Activated CD4-positive, alpha-beta memory T cell treated with anti-CD3 and anti-CD28 coated beads, Interleukin-2, amount 10 ng/mL, durations not matched to agents 7 days and 5 days (primary cell): ENCODE results near the gene MCM9. TPM values are rescaled to one million over a fixed set of nuclear protein-coding genes. Genes with fewer than 3 reads are reported as not detected.

Experiments
- CTCF ChIA-PET: fragments of 350-600 bp; sonication (Branson Sonifier 250); formaldehyde crosslinking; loops from one replicate; lab custom pipeline; 2021; ENCODE audit warnings: antibody characterized with exemption, inconsistent platforms; lab: Charles Lee
- POLR2A ChIA-PET: fragments of 350-600 bp; sonication (Branson Sonifier 250); formaldehyde crosslinking; loops from one replicate; lab custom pipeline; 2021; ENCODE audit warnings: antibody characterized with exemption; lab: Charles Lee
- DNase-seq: peaks from one replicate; pipeline ENCODE4 v3.0.0-alpha.2; 2020
- H3K27ac Mint-ChIP-seq: one replicate; pipeline ENCODE4 v1.8.0; 2021; ENCODE audit warnings: mild to moderate bottlenecking, mixed read lengths
- H3K27me3 Mint-ChIP-seq: one replicate; pipeline ENCODE4 v1.8.0; 2021; ENCODE audit warnings: mixed read lengths
- H3K36me3 Mint-ChIP-seq: one replicate; pipeline ENCODE4 v1.8.0; 2021; ENCODE audit warnings: low read depth, mixed read lengths
- H3K4me1 Mint-ChIP-seq: one replicate; pipeline ENCODE4 v1.8.0; 2021; ENCODE audit warnings: mixed read lengths
- H3K4me3 Mint-ChIP-seq: one replicate; pipeline ENCODE4 v1.8.0; 2021; ENCODE audit warnings: mild to moderate bottlenecking, mixed read lengths
- H3K9me3 Mint-ChIP-seq: one replicate; pipeline ENCODE4 v1.8.0; 2021; ENCODE audit warnings: mixed read lengths
- total RNA-seq, 2 experiments: library from RNA; stranded (reverse); gene quantifications; one replicate each; pipeline ENCODE4 v1.2.3, GENCODE V29; 2021

The MCM9 gene
- total RNA-seq, 2 experiments from 2014 or later = 14.8 to 15.7 TPM

DNA sequence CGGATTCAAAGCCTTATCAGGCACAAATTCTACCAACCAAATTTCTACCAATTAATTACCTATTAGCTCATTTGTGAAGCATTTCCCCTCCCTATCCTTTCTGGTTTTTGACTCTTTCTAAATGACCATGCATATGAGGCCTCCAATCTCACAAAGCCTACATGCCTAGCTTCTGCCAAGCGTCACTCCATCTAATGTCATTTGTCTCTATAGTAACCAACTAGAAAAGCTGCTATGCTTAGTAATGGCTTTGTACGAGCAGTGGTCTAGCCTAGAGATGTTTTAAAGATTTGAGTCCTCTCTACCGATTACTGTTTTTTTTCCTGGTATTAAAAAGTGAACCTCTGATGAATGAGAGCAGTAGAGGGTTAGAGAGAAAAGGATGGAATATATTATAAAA, 45.8 kb downstream of the MCM9 start:
- no peak for DNase-seq
- no peaks in the 10 kb centered on the region for H3K9me3 Mint-ChIP-seq
- no peak overlapping the region for H3K4me3 Mint-ChIP-seq
- H3K27me3 Mint-ChIP-seq = no peaks in the 10 kb centered on the region
- peaks cover 64% of the 10 kb centered on the region for H3K4me1 Mint-ChIP-seq
- H3K27ac Mint-ChIP-seq = no peak overlapping the region
- ChIA-PET CTCF (interaction anchor here (1.0 kb wide), 1 partner anchor 89 kb away, joined by 4 read pairs; no protein-coding TSS in a partner anchor), POLR2A (interaction anchor here (1.1 to 9.7 kb wide), 4 partner anchors 44 to 180 kb away, joined by 3 to 146 read pairs (median 6); no protein-coding TSS in a partner anchor)
- H3K36me3 Mint-ChIP-seq = peaks cover 10% of the 10 kb centered on the region

DNA sequence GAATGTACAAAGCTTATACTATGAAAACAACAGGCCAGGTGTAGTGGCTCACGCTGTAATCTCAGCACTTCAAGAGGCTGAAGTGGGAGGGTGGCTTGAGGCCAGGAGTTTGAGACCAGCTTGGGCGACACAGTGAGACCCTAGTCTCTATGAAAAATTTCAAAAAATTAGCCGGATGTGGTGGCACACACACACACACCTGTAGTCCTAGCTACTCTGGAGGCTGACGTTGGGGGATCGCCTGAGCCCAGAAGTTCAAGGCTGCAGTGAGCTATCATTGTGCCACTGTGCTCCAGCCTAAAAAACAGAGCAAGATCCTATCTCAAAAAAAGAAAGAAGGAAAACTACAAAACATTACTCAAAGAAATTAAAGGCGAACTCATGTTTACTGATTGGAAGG, 48.3 kb downstream of the MCM9 start:
- H3K4me1 Mint-ChIP-seq = peaks cover 64% of the 10 kb centered on the region
- H3K27ac Mint-ChIP-seq = no peak overlapping the region
- H3K9me3 Mint-ChIP-seq = no peaks in the 10 kb centered on the region
- no peak overlapping the region for H3K4me3 Mint-ChIP-seq
- ChIA-PET CTCF (no interaction called here), POLR2A (interaction anchor here (0.9 to 1.9 kb wide), 3 partner anchors 8 to 177 kb away, joined by 3 to 5 read pairs (median 4); no protein-coding TSS in a partner anchor)
- no peak for DNase-seq
- H3K36me3 Mint-ChIP-seq = peaks cover 14% of the 10 kb centered on the region
- H3K27me3 Mint-ChIP-seq = no peaks in the 10 kb centered on the region

DNA sequence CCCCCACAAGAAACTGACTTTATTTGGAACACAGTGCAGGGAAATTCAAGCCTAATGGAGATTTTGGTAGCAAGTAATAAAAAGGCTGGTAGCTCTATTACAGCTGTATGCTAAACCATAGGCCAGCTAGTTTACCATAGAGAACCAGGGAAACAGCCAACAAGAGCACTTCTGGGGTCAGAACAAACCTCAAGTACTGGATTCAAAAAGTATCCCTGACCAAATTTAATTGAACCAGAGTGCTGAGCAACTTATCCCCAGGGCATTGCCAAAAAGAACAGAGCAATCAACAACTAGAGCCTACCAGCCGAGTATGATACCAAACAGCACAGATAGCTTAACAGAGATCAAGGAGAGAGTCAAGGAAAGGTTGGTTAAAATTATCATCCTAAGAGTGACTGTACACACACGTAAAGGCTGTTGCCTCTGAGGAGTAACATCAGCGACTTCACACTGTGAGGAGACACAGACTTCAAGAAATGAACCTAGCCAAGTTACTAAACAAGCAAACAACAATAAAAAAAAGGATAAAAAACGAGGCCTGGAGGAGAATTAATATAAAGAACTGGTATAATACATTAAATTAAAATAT, 52.5 kb downstream of the MCM9 start:
- POLR2A ChIA-PET = interaction anchor here (0.9 to 1.7 kb wide), 4 partner anchors 9 to 37 kb away, joined by 3 to 14 read pairs (median 3); partner anchors contain the start of gene ASF1A

DNA sequence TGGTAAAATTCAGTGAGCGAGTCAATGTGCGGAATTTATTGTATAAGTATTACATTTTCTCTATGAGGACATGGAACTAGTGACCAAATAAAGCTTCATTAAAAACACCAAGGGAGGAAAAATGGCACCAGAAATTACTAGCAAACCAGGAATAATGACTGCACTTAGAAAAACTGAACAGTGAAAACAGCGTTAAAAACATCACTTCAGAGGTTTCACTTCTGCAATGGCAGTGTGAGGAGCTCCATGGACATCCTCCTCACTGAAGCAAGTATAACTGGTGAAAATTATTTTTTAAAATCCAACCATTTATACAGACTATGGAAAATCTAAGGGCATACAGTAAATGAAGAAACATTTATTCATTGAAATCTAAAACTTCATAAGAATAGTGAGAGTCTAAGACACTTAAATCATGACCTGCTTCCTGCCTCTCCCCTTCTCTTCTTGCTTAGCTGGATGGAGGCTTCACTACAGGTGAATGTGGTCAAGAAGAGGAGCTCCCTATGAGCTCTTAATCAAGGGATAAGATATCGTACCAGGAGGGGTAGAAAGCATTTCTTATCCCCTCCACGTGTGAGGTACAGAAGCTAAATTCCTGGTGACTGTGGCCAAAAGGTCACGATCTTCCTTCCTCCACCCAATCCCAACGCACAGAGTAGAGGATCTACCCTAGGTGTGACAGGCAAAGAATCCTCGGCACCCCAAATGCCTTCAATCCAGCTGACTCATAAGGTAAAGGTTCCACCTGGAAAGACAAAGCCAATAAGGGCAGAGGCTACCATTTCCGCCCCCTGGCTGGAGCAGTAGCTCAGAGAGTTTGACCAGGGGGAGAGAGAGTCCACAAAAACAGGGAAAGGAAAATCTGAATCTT, 53.3 kb downstream of the MCM9 start:
- DNase-seq = no peak
- H3K27me3 Mint-ChIP-seq = no peaks in the 10 kb centered on the region
- H3K4me1 Mint-ChIP-seq = peaks cover 35% of the 10 kb centered on the region
- H3K4me3 Mint-ChIP-seq = no peak overlapping the region
- ChIA-PET POLR2A (interaction anchor here (1.1 to 1.7 kb wide), 3 partner anchors 12 to 37 kb away, joined by 3 to 14 read pairs (median 3); partner anchors contain the start of gene ASF1A), CTCF (interaction anchor here (0.8 to 1.3 kb wide), 3 partner anchors 10 to 81 kb away, joined by 3 read pairs; no protein-coding TSS in a partner anchor)
- peaks cover 17% of the 10 kb centered on the region for H3K36me3 Mint-ChIP-seq
- no peaks in the 10 kb centered on the region for H3K9me3 Mint-ChIP-seq
- no peak overlapping the region for H3K27ac Mint-ChIP-seq

More for the DNA sequence above, 52.5 kb downstream of the MCM9 start:
- Mint-ChIP-seq H3K4me1 (peaks cover 40% of the 10 kb centered on the region), H3K4me3 (no peak overlapping the region), H3K27ac (no peak overlapping the region), H3K36me3 (peaks cover 14% of the 10 kb centered on the region), H3K9me3 (no peaks in the 10 kb centered on the region), H3K27me3 (no peaks in the 10 kb centered on the region)
- CTCF ChIA-PET = interaction anchor here (0.8 to 1.9 kb wide), 4 partner anchors 10 to 82 kb away, joined by 3 to 5 read pairs (median 3); no protein-coding TSS in a partner anchor
- DNase-seq = no peak

DNA sequence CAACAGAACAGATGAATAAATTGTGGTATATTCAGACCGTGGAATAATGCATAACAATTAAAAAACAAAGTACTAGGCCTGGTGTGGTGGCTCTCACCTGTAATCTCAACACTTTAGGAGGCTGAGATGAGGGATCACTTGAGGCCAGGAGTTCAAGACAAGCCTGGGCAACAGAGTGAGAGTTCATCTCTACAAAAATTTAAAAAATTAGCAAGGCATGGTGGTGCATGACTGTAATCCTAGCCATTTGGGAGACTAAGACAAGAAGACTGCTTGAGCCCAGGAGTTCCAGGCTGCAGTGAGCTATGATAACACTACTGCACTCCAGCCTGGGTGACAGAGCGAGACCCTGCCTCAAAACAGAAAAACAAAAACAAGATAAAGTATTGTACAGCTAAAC, 57.2 kb downstream of the MCM9 start:
- H3K4me1 Mint-ChIP-seq = peaks cover 18% of the 10 kb centered on the region
- POLR2A ChIA-PET = no interaction called here
- no peak overlapping the region for H3K4me3 Mint-ChIP-seq
- H3K27me3 Mint-ChIP-seq = no peaks in the 10 kb centered on the region
- no peak for DNase-seq
- H3K27ac Mint-ChIP-seq = no peak overlapping the region
- no peaks in the 10 kb centered on the region for H3K9me3 Mint-ChIP-seq
- CTCF ChIA-PET = no interaction called here
- H3K36me3 Mint-ChIP-seq = peaks cover 21% of the 10 kb centered on the region

DNA sequence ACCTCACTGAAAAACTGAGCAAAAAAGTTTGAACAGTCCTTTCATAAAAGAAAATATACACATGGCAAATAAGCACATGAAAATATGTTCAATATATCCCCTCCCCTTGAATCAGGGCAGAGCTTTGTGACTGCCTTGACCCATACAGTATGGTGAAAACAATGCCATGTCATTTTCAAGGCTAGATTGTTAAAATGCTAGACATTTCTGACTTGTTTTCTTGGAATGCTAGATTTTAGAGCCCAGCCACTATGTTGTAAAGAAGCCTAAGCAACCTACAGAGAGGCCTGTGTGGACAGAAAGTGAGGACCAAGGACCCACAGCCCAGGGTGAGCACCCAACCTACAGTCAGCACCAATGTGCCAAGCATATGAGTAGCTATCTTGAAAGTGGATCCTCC, 58.1 kb downstream of the MCM9 start:
- Mint-ChIP-seq H3K27ac (no peak overlapping the region), H3K27me3 (no peaks in the 10 kb centered on the region), H3K4me1 (peaks cover 13% of the 10 kb centered on the region), H3K4me3 (no peak overlapping the region), H3K36me3 (peaks cover 17% of the 10 kb centered on the region), H3K9me3 (no peaks in the 10 kb centered on the region)
- ChIA-PET CTCF (no interaction called here), POLR2A (no interaction called here)
- DNase-seq = no peak

DNA sequence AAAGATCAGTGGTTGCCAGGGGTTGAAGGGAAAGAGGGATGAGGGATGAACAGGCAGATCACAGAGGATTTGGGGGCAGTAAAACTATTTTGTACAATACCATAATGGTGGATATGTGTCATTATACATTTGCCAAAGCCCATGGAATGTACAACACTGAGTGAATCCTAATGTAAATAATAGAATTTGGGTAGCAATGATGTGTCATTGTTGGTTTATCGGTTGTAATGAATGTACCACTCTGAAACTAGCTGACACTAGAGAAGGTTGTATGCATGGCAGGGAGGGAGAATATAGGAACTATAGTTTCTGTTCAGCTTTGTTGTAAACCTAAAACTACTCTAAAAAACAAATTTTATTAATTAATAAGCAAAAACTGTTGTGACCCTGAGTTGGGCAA, 58.8 kb downstream of the MCM9 start:
- peaks cover 11% of the 10 kb centered on the region for H3K4me1 Mint-ChIP-seq
- ChIA-PET CTCF (no interaction called here), POLR2A (interaction anchor here (1.2 kb wide), 1 partner anchor 18 kb away, joined by 3 read pairs; the partner anchor contains the start of gene ASF1A)
- H3K4me3 Mint-ChIP-seq = no peak overlapping the region
- DNase-seq = no peak
- H3K27me3 Mint-ChIP-seq = no peaks in the 10 kb centered on the region
- H3K27ac Mint-ChIP-seq = no peak overlapping the region
- peaks cover 17% of the 10 kb centered on the region for H3K36me3 Mint-ChIP-seq
- H3K9me3 Mint-ChIP-seq = no peaks in the 10 kb centered on the region

DNA sequence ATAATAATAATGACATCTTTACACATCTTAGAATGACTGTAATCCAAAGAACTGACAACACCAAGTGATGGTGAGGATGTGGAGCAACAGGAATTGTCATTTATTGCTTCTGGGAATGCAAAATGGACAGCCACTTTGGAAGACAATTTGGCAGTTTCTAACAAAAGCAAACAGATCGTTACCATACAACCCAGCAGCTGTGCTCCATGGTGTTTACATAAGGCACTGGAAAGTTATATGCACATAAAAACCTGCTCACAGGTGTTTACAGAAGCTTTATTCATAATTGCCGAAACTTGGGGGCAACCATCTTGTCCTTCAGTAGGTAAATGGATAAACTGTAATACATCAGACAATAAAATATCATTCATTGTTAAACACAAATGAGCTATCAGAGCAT, 59.3 kb downstream of the MCM9 start:
- Mint-ChIP-seq H3K27me3 (no peaks in the 10 kb centered on the region), H3K4me1 (peaks cover 11% of the 10 kb centered on the region), H3K4me3 (no peak overlapping the region), H3K9me3 (no peaks in the 10 kb centered on the region), H3K27ac (no peak overlapping the region), H3K36me3 (peaks cover 17% of the 10 kb centered on the region)
- no peak for DNase-seq
- ChIA-PET POLR2A (interaction anchor here (1.2 kb wide), 1 partner anchor 19 kb away, joined by 3 read pairs; the partner anchor contains the start of gene ASF1A), CTCF (no interaction called here)

DNA sequence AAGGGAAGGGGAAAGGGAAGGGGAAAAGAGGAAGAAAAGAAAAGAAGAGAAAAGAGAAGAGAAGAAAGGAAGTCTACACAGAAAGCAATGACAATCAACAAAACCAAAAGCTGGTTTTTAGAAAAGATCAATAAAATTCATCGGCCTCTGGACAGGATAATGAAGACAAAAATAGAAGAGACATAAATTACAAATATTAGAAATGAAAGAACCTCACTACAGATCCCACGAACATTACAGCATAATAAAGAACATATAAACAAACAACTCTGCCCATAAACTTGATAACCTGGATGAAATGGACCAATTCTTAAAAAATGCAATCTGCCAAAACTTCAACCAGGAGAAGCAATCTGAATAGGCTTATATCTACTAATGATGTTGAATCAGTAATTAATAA, 61.7 kb downstream of the MCM9 start:
- H3K36me3 Mint-ChIP-seq = peaks cover 24% of the 10 kb centered on the region
- POLR2A ChIA-PET = interaction anchor here (0.6 kb wide), 1 partner anchor 21 kb away, joined by 3 read pairs; the partner anchor contains the start of gene ASF1A

DNA sequence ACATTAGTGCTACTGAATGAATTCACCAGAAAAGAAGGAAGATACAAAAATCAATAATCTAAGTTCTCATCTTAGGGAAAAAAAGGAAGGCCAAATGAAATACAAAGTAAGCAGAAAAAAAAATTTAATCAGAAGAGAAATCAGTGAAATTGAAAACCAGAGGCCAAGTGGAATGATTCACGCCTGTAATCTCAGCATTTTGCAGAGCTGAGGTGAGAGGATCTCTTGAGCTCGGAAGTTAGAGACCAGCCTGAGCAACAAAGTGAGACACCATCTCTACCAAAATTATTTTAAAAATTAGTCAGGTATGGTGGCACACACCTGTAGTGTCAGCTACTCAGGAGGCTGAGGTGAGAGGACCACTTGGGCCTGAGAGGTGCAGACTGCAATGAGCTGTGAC, 62.2 kb downstream of the MCM9 start:
- Mint-ChIP-seq H3K4me1 (peaks cover 20% of the 10 kb centered on the region), H3K27ac (no peak overlapping the region), H3K4me3 (no peak overlapping the region), H3K9me3 (peaks cover 4% of the 10 kb centered on the region), H3K36me3 (peaks cover 26% of the 10 kb centered on the region), H3K27me3 (no peaks in the 10 kb centered on the region)
- no peak for DNase-seq
- POLR2A ChIA-PET = interaction anchor here (0.6 kb wide), 1 partner anchor 21 kb away, joined by 3 read pairs; the partner anchor contains the start of gene ASF1A
- CTCF ChIA-PET = no interaction called here

More for the DNA sequence above, 61.7 kb downstream of the MCM9 start:
- CTCF ChIA-PET = no interaction called here
- Mint-ChIP-seq H3K27ac (no peak overlapping the region), H3K9me3 (peaks cover 4% of the 10 kb centered on the region), H3K4me1 (peaks cover 20% of the 10 kb centered on the region), H3K4me3 (no peak overlapping the region), H3K27me3 (no peaks in the 10 kb centered on the region)
- DNase-seq = no peak

DNA sequence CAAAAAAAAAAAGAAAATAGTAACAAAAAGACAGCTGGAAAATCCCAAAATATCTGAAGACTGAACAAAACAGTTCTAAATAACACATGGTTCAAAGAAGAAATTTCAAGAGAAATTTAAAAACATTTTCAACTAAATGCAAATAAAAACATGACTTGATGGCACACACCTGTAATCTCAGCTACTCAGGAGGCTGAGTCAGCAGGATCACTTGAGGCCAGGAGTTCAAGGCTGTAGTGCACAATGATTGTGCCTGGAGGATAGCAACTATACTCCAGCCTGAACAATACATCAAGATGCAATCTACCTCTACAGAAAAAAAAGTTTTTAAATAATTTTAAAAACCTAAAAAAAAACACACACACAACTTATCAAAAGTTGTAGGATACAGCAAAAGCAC, 62.6 kb downstream of the MCM9 start:
- H3K27ac Mint-ChIP-seq = no peak overlapping the region
- POLR2A ChIA-PET = no interaction called here
- H3K27me3 Mint-ChIP-seq = no peaks in the 10 kb centered on the region
- H3K9me3 Mint-ChIP-seq = peaks cover 5% of the 10 kb centered on the region
- H3K4me3 Mint-ChIP-seq = no peak overlapping the region
- no peak for DNase-seq
- peaks cover 23% of the 10 kb centered on the region for H3K36me3 Mint-ChIP-seq
- CTCF ChIA-PET = no interaction called here
- H3K4me1 Mint-ChIP-seq = peaks cover 20% of the 10 kb centered on the region

DNA sequence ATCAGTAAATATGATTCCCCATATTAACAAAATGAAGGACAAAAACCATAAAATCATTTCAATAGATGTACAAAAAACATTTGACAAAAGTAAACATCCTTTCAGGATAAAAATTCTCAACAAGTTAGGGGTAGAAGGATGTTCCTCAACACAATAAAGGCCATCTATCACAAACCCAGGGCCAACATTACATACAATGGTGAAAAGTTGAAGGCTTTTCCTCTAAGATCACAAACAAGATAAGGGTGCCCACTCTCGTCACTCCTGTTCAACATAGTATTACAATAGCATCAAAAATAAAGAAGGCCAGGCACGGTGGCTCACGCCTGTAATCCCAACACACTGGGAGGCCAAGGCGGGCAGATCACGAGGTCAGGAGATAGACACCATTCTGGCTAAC, 63.6 kb downstream of the MCM9 start:
- Mint-ChIP-seq H3K9me3 (peaks cover 13% of the 10 kb centered on the region), H3K27ac (no peak overlapping the region), H3K4me3 (no peak overlapping the region), H3K4me1 (peaks cover 20% of the 10 kb centered on the region), H3K27me3 (no peaks in the 10 kb centered on the region), H3K36me3 (peaks cover 26% of the 10 kb centered on the region)
- no peak for DNase-seq
- ChIA-PET POLR2A (no interaction called here), CTCF (no interaction called here)
